GM08714 (cell line): ENCODE measurements around the gene SPINT2.

Experiments
- H3K4me3 ChIP-seq: fragments of 200-500 bp; sonication (Bioruptor generic); 2 replicates; pipeline ENCODE4 v1.5.1; 2014; ENCODE audit warnings: mild to moderate bottlenecking, low read length, inconsistent platforms
- ZNF274 ChIP-seq: IDR thresholded peaks from 2 replicates; pipeline ENCODE4 v1.6.1; 2012; ENCODE audit warnings: mild to moderate bottlenecking, low read depth, low read length

Gene SPINT2

DNA sequence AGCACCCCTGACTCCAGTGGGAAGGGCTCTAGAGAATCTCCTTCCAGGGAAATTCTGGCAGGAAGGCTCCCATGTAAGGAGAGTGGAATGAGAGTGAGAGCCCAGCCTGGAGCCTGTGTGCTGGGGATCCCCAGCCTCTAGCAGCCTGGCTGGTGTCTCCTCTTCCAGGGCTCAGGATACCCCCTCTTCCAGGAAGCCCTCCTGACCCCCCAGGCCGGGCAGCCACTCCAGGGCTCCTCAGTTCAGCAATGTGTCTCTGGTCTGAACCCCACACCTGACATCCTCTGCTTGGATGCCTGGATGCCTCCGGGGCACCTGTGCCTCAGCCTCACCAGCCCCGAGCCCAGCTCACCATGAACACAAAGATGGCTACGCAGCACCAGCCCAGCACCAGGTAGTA is 42.7 kb downstream of the SPINT2 start:
- no peak for TF ChIP-seq ZNF274
- no peak overlapping the region for H3K4me3 ChIP-seq

DNA sequence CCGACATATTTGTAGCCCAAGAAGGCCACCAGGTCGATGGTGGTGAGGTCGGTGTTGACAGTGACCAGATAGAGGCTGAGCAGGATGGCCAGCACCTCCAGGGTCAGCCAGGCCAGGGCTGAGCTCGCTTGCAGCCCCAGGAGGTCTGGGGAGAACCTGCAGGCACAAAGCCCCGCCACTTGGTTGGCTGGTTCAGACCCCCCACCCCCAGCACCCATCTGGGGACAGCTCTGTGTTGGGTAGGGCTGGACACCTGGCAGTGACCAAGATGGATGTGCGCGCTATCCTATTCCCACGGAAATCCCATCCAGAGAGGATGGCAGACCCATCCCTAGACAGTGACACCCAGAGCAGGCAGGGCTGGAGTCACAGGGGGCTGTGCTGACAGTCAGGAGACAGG is 43.2 kb downstream of the SPINT2 start:
- TF ChIP-seq ZNF274: no peak
- H3K4me3 ChIP-seq: no peak overlapping the region

DNA sequence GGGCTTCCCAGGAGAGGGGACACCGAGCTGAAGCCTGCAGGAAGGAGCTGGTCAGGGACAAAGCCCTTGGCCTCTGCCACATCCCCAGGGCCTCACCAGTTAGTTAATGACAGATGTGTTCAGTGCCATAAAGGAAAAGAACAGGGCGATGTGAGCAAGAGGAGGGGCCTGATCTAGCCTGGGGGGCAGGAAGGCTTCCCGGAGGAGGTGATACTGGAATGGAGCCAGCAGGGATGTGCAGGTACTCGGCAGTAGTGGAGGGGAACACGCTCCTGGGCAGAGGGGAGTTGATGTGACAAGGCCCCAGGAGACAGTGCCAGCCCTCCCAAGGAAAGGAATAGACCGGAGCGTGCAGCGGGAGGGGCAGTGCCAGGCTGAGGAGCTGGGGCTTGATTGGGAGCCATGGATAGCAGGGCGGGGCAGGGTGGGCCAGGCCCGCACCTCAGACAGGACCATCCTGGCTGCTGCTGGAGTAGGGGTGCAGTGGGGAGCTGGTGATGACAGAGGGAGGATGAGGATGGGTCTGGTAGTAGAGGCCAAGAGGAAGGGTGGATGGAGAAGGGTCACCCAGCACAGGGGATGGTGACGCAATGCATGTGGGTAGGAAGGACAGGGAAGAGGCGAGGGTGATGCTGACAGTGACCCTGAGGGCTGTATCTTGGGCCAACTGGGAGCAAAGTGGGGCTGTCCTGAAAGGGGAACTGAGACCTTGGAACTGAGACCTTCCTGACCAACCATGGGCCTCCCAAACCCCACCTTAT is 43.8 kb downstream of the SPINT2 start:
- TF ChIP-seq ZNF274: no peak

DNA sequence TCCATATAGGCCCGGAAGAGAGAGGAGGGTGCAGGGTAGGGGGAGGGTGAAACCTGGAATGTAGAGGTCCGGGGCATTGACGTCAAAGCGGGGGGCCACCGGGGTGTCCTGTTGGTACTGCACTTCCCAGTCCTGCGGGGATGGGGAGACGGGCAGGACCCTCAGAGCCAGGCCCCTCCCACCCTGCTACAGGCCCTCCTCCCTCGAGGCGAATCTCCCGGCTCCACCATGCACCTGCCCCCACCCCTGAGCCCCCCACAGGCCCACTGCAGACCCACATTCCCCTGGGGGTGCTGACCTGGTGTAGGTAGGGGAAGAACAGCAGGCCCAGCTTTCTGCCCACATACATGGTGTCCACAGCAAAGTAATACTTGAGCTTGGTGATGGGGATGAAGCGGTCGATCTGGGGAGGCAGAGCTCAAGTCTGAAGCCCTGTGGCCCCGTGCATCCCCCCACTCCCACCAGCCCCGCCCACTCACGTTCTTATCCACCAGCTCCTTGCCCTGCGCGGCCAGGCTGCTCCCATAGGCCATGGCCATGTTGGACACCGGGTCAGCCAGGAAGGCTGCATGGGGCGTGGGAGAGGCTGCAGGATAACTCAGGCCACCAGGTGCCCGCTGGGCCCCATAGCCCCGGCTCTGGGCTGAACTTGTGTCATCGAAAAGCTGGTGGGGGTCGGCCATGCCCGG is 44.7 kb downstream of the SPINT2 start:
- no peak overlapping the region for H3K4me3 ChIP-seq
- no peak for TF ChIP-seq ZNF274

More for the DNA sequence above, 43.8 kb downstream of the SPINT2 start:
- no peak overlapping the region for H3K4me3 ChIP-seq

DNA sequence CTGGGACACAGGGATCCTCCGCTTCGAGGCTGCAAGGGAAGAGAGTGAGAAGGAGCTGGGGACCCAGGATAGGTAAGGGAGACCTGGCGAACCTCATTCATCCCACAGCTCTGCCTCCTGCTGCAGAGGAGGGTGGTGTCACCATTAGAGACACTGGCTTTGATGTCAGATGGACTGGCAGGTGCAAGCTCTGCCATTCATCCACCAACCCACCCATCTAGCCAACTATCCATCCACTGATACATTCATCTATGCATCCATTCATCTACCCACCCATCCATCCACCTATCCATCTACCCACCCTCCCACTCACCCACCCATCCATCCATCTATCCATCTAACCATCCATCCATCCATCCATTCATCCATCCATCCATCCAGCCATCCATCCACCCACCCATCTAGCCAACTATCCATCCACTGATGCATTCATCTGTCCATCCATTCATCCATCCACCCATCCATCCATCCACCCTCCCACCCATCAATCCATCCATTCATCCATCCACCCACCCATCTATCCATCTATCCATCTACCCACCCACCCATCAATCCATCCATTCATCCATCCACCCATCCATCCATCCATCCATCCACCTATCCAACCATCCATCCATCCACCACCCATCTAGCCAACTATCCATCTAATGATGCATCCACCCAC is 45.4 kb downstream of the SPINT2 start:
- no peak for TF ChIP-seq ZNF274
- no peak overlapping the region for H3K4me3 ChIP-seq

DNA sequence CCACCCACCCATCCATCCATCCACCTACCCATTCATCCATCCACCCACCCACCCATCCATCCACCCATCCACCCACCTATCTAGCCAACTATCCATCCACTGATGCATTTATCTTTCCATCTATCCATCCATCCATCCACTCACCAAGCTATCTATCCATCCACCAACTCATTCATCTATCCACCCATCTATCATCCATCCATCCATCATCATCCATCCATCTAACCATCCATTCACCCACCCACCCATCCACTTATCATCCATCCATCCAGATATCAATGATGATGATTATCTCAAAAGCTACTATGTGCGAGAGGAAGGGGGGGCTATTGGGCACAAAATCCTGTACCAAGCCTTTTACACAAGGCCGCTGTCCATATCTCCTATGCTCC is 45.9 kb downstream of the SPINT2 start:
- no peak overlapping the region for H3K4me3 ChIP-seq
- no peak for TF ChIP-seq ZNF274

DNA sequence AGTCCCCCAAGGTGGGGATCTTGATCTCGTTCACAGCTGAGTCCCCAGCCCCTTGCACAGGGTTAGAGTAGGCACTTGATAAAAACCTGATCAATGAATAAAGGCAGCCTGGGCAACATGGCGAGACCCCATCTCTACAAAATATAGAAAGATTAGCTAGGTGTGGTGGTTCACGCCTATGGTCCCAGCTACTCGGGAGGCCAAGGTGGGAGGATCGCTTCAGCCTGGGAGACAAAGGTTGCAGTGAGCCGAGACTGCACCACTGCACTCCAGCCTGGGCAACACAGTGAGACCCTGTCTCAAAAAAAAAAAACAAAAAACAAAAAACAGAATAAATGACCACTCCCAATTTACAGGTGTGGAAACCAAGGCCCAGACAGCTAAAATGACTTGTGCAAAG is 46.6 kb downstream of the SPINT2 start:
- no peak overlapping the region for H3K4me3 ChIP-seq
- no peak for TF ChIP-seq ZNF274

DNA sequence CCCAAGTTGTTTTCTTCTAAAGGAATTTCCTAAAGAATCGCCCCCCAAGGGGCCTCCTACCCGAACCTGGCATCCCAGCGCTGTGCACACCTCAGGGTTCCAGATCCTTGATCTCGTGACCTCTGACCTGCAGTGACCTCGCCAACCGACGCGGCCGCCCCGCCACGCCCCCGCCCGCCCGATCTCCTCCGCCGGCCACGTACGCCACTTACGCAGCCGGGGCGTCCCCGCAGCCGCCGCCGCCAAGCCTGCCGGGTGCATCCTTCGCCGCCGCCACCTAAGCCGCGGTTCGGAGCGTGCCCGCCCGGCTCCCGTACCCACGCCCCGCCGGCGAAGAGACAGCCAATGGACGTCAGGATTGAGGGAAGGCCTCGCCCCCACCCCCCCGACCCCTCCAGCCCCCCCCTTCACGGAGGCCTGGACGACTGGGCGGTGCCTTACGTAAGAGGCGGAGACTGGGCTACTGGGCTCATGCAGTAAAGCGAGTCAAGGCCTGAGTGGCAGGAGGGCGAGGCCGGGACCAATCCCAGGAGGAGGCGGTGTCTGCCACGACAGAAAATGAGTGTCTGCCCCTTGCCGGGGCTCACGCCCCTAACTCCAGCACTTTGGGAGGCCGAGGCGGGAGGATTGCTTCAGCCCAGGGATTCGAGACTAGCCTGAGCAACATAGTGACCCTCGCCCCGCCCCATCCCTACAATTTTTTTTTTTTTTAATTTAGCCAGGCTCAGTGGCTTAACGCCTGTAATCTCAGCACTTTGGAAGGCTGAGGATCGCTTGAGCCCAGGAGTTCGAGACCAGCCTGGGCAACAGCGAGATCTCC is 51.5 kb downstream of the SPINT2 start, which contains the start of gene YIF1B:
YIF1B (minus strand) TSS at position 291 of the 820 bp plus-strand sequence; CDS start at position 261, 30 bp downstream.
- no peak for TF ChIP-seq ZNF274

DNA sequence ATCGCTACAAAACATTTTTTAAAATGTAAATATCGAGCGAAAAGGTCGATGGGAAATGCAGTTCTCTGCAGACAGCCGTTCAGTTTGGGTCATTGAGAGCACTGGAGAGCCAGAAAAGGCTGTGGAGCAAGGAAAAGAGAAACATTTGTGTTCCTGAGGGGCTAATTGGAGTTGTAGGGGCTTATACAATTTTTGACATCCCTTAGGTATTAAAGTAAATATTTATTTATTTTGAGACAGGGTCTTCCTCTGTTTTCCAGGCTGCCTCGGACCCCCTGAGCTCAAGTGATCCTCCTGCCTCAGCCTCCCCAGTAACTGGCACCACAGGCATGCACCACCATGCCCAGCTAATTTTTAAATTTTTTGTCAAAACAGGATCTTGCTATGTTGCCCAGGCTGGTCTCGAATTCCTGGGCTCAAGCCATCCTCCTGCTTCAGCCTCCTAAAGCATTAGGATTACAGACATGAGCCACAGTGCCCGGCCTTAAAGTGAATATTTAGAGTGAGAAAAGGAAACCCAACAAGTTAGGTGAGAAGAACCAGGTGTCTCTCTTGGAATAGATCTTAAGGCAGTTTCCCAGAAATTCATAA is 52.2 kb downstream of the SPINT2 start:
- TF ChIP-seq ZNF274: no peak
- H3K4me3 ChIP-seq: peak overlapping the region; percentile 55; the same call in 1 of the 2 replicates

More for the DNA sequence above, 51.5 kb downstream of the SPINT2 start, which contains the start of gene YIF1B:
- peak within 1 kb of the TSS; percentile 97 for H3K4me3 ChIP-seq

DNA sequence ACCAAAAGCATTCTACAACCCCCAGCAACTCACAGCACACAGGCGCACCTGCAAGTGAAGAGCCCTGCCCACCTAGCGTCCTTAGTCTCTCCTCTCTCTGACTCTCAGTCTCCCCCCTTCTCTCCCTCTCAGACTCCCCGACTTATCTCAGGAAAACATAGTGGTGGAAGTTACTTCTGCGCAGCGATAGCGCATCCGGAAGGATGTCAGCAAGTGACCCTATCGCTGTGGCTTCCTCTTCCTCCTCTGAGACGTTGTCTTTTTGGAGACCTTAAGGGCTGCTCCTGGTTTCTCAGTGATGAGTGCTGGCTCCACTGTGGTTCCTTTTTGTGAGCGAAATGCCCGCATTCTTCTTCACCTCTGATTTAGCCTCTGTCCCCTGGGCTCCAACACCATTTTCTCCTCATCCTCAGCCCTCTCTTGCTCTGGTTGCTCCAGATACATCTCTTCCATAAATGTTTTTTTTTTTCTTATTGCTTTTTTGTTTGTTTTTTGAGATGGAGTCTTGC is 52.8 kb downstream of the SPINT2 start:
- no peak for TF ChIP-seq ZNF274
- peak overlapping the region; percentile 55; the same call in 1 of the 2 replicates for H3K4me3 ChIP-seq

DNA sequence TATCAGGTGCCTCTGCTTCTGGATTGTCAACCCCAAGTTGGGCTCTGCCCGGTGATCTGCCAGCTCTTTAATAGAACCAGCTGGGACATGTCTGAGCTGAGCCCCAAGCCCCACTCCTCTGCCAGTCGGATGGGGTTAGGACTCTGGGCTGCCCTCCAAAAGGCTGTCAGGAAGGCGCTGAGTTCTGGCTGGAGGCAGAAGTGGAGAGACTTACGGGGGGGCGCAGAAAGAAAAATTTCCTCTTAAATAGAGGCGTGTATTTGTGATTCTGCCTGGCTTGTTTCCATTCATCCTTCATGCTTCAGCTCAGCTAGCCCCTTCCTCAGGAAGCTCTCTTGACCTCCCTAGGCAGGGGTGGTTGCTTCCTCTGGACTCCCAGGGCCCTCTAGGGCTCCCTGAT is 54.3 kb downstream of the SPINT2 start:
- TF ChIP-seq ZNF274: no peak
- H3K4me3 ChIP-seq: no peak overlapping the region

DNA sequence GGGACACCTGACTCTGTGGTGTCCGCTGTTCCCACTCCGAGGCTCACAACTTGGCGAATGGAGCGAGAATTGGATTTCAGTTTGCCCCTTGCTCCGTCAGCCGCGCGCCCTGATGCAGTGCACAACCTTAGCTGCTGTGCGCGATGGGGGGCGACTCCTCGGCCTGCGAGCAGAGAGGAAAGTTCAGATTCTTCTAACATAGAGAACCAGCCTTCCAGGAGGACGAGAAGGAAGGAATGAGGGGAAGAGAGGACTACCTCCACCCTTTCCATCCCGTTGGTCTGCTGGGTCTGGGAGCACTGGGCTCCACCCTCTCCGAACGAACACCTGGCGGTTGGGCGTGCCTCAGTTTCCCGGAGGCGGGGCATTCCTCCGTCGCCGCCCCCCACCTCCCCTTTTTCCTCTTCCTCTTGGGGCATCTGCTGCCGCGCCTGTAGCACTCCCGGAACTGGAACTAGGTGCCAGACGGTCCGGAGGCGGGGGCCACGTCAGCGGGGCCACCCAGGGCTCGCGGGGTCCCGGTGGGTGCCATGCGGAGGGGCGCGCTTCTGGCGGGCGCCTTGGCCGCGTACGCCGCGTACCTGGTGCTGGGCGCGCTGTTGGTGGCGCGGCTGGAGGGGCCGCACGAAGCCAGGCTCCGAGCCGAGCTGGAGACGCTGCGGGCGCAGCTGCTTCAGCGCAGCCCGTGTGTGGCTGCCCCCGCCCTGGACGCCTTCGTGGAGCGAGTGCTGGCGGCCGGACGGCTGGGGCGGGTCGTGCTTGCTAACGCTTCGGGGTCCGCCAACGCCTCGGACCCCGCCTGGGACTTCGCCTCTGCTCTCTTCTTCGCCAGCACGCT is 55.3 kb downstream of the SPINT2 start, which contains the start of gene KCNK6:
KCNK6 (plus strand) TSS at position 425 of the 838 bp plus-strand sequence; CDS start at position 531, 106 bp downstream.
- no peak for TF ChIP-seq ZNF274
- H3K4me3 ChIP-seq: peak within 1 kb of the TSS; percentile 34; the same call in 1 of the 2 replicates
